HG03520 (cell line): ENCODE results near the gene NEUROG3.
"Not testable (repeated sequence)": the region's sequence is repeated elsewhere in the genome, so short reads cannot be mapped to it uniquely, and the experiment has no call there.

Experiments
- ATAC-seq: cut with Tn5 transposase; IDR thresholded peaks from one replicate; pipeline ENCODE4 v1.9.1; 2021; ENCODE audit warnings: mild to moderate bottlenecking, moderate library complexity; ENCODE audit not compliant: unreplicated experiment

Gene NEUROG3

DNA sequence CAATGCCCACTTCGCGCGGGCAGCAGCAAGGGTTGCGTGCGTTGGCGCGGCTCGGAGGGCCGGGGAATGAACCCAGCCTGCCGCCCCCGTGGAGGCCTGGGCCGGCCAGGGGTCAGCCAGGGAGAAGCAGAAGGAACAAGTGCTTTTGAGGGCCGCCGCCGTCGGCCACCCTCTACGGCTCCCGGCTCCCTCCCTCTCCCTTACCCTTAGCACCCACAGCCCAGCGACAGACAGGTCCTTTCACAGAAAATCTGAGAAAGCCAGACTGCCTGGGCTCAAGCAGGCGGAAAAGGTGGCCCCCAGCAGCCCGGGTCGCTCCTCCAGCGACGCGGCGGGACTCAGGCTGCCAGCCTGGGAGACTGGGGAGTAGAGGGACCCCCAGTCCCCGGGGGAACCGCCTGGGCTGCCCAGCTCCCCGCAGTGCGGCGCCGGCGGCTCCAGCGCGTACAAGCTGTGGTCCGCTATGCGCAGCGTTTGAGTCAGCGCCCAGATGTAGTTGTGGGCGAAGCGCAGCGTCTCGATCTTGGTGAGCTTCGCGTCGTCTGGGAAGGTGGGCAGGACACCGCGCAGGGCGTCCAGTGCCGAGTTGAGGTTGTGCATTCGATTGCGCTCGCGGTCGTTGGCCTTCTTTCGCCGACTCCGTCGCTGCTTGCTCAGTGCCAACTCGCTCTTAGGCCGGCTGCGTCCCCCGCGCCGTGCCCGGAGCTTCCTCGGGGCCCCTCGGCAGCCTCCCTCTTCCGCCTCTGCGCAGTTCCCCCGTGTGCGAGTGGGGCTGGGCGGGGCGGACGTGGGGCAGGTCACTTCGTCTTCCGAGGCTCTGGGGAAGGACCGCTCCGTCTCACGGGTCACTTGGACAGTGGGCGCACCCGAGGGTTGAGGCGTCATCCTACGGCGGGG, 815 bp downstream of the NEUROG3 start:
- no peak for ATAC-seq

- no peak for ATAC-seq
Observed at GRCh38 chr10:69571618-69572158, 1.5 kb downstream of the NEUROG3 start.

DNA sequence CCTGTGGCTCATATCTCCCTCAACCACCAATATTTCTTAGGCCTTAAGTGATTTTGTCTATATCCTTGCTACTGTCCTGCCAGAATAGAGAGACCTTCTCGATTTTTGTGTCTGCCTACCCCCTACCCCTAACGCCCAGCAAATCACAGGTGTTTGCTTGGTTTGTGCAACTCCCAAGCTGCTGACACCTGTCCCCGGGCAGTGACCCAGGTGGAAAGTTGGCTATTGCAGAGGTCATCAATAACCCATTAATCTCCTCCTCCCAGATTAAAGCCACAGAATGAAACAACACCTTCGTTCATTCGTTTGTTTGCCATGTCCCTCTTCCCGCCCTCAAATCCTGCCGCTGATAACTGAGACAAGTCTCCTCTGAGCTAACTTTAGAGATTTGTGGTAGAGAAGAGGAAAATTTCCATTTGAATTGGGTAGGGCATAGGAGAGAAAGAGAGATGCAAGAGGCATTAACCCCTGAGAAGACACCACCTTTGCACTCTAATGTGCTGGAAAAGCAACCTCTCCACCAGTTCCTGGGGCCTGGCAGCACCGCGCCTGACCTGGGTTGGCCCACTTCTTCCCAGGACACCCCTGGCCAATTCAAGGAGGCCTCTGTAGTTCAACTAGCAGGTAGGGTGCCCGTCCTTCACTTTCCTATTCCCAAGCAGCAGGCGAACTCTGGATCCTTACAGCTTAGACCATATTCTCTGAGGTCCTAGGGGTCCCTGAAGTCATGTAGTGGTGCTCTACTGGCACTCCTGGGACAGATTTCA, 3.0 kb downstream of the NEUROG3 start:
- no peak for ATAC-seq

DNA sequence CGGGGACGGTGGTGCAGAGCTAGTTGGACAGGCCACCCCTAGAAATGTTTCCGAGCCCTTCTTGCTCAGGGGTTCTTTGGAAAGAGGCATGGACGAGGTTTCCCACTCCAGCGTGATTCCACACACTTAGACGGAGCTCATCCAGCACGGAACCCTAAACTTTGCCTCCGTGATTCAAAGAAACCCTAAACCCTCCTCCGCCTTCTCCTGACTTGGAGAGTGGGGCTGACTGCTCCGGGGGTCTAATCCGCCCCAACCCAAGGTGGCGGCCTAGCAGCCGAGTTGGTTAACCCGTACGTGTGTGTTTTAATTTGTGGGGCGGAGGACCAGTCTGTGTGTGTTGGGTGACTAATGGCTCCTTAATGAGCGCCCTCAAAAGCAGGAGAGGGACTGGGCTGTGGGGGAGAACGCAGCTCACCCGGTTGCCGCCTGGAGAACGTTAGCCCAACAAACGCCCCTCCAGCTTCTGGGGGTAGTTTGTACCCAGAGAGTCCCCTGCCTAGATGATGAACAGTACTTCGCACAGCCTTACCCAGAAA, 3.8 kb downstream of the NEUROG3 start:
- no peak for ATAC-seq

- no peak for ATAC-seq
Observed at GRCh38 chr10:69568472-69569395, 4.5 kb downstream of the NEUROG3 start.

GRCh38 chr10:69567920-69568319, 5.3 kb downstream of the NEUROG3 start:
- ATAC-seq = no peak

- no peak for ATAC-seq
Observed at GRCh38 chr10:69562731-69563254, 10.4 kb downstream of the NEUROG3 start.

DNA sequence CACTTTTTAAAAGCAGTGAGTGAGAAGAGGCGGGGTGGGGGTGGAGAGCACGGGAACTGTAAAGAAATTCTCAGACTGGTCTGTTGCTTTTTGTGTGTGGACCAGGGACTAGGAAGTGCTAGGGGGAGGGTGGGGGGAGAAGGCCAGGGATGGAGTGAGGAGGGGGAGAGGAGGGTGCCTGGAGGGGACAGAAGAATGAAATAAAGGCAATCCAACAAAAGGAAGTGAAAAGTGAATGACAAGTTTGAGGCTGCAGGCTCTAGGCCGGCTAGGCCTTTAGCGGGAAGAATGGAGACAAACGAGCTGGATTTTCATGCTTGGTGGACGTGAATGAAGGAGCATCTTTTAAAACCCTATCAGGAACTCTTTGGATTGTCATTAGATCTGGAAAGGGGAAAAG, 13.7 kb downstream of the NEUROG3 start:
- no peak for ATAC-seq

DNA sequence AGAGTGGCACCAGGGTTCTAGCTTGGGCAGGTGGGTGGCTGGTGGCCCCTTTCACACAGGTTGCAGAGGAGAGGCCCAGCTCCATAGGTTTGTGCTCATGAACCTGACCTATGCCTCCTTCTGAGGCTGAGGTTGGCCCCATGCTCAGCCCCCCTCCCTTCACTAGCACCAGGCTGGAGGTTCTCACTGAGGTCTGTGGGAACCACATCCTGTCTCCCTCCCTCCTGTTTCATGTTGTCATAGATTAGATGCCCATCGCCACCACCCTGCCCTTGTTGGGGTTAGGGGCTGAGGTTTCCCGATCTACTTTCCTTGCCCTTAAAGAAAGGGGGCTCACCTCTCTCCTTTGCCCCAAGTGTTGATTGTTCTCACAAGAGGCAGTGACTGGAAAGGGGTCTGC, 14.7 kb downstream of the NEUROG3 start:
- ATAC-seq = no peak

- ATAC-seq = no peak
Observed at GRCh38 chr10:69554611-69555010, 18.6 kb downstream of the NEUROG3 start.

- no peak for ATAC-seq
Observed at GRCh38 chr10:69553328-69553727, 19.9 kb downstream of the NEUROG3 start.

- no peak for ATAC-seq
Observed at GRCh38 chr10:69552268-69552667, 21.0 kb downstream of the NEUROG3 start.

- no peak for ATAC-seq
Observed at GRCh38 chr10:69549959-69550358, 23.3 kb downstream of the NEUROG3 start.

- ATAC-seq = no peak
Observed at GRCh38 chr10:69541463-69541862, 31.8 kb downstream of the NEUROG3 start.

GRCh38 chr10:69538461-69538860, 34.8 kb downstream of the NEUROG3 start:
- ATAC-seq = no peak

DNA sequence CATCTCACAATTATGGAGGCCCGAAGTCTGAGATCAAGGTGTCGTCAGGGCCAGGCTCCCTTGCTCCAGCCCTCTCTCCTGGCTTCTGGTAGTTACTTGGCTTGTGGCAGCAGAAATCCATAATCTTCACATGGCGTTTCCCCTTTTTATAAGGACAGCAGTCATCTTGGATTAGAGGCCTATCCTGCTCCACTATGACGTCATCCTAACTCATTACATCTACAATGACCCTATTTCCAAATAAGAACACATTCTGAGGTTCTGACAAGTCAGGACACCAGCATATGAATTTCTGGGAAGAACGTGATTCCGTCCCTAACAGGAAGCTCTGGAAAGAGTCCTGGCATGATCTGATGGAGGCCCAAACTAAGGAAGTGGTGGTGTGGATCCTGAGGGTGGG, 35.8 kb downstream of the NEUROG3 start:
- no peak for ATAC-seq

DNA sequence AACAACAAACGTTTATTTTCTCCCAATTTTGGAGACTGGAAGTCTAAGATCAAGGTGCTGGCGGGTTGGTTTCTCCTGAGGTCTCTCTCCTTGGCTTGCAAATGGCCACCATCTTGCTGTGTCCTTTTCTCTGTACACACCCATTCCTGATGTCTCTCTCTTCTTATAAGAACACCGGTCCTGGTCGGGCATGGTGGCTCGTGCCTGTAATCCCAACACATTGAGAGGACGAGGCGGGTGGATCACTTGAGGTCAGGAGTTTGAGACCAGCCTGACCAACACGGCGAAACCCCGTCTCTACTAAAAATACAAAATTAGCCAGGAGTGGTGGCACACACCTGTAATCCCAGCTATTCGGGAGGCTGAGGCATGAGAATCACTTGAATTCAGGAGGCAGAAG, 36.7 kb downstream of the NEUROG3 start:
- not testable (repeated sequence) for ATAC-seq

- no peak for ATAC-seq
Observed at GRCh38 chr10:69533658-69534057, 39.6 kb downstream of the NEUROG3 start.

DNA sequence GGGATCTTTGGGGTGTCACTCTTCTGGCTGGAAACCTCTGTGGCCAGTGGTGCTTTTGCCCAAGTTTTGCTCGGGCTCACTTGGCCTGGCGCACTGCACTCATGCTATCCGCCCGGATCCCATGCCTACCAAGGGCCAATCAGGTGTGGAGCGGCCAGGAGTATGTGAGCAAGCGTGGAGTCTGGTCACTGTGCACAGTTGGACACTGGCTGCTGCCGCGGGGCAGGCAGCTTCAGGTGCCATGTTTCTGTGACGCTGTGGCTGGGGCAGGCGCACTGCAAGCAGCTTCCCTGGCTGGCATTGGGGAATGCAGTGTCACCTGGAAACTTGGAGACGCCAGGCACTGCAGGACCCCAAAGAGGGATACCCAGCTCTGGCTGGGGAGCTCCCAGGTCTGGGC, 45.3 kb downstream of the NEUROG3 start:
- ATAC-seq = no peak
